OCI-LY1 (cell line): ENCODE measurements around the gene LNP1.

Experiments
- H2AFZ ChIP-seq: fragments of 200-600 bp; sonication (generic), shearing (Covaris generic); 2 replicates; pipeline ENCODE4 v1.6.0; 2014; ENCODE audit warnings: antibody characterized with exemption, mild to moderate bottlenecking, low read length
- H3F3A ChIP-seq: fragments of 200-600 bp; sonication (generic), shearing (Covaris generic); 2 replicates; pipeline ENCODE4 v1.6.0; 2014; ENCODE audit warnings: mild to moderate bottlenecking, antibody characterized with exemption, low read length, moderate library complexity; ENCODE audit not compliant: insufficient read depth
- H3K27ac ChIP-seq: fragments of 200-600 bp; sonication (generic); 2 replicates; pipeline ENCODE4 v1.5.1; 2014; ENCODE audit warnings: low read length, mixed run types, mild to moderate bottlenecking, low read depth; ENCODE audit not compliant: poor library complexity, severe bottlenecking
- H3K27me3 ChIP-seq: fragments of 200-600 bp; sonication (generic); 2 replicates; pipeline ENCODE4 v1.6.0; 2014; ENCODE audit warnings: antibody characterized with exemption, mild to moderate bottlenecking, low read length, moderate library complexity; ENCODE audit not compliant: insufficient read depth
- H3K36me3 ChIP-seq: fragments of 200-600 bp; sonication (generic); 2 replicates; pipeline ENCODE4 v1.6.1; 2014; ENCODE audit warnings: mild to moderate bottlenecking, antibody characterized with exemption, low read length, moderate library complexity, mixed read lengths; ENCODE audit not compliant: insufficient read depth
- H3K4me1 ChIP-seq: fragments of 200-600 bp; sonication (generic); 2 replicates; pipeline ENCODE4 v1.5.1; 2014; ENCODE audit warnings: mild to moderate bottlenecking, low read length, moderate library complexity; ENCODE audit not compliant: insufficient read depth, severe bottlenecking
- H3K4me2 ChIP-seq: fragments of 200-600 bp; sonication (generic), shearing (Covaris generic); 2 replicates; pipeline ENCODE4 v1.6.1; 2014; ENCODE audit warnings: low read length
- H3K4me3 ChIP-seq: fragments of 200-600 bp; sonication (generic); 2 replicates; pipeline ENCODE4 v1.5.1; 2014; ENCODE audit warnings: low read length, low read depth, mild to moderate bottlenecking, mixed read lengths; ENCODE audit not compliant: poor library complexity, severe bottlenecking
- H3K79me2 ChIP-seq: fragments of 200-600 bp; shearing (Covaris generic); 2 replicates; pipeline ENCODE4 v1.6.1; 2016; ENCODE audit warnings: mixed run types, low read length, mixed read lengths; ENCODE audit not compliant: insufficient read depth
- H3K9ac ChIP-seq: fragments of 200-600 bp; sonication (generic), shearing (Covaris generic); 2 replicates; pipeline ENCODE4 v1.6.1; 2014; ENCODE audit warnings: mild to moderate bottlenecking, low read length, mixed read lengths
- H3K9me2 ChIP-seq: fragments of 200-600 bp; sonication (generic), shearing (Covaris generic); 2 replicates; pipeline ENCODE4 v1.6.1; 2014; ENCODE audit warnings: low read depth, mild to moderate bottlenecking, low read length, mixed read lengths
- H3K9me3 ChIP-seq: fragments of 200-600 bp; shearing (Covaris generic); 2 replicates; pipeline ENCODE4 v1.6.1; 2014; ENCODE audit warnings: low read length, mixed read lengths
- H4K20me1 ChIP-seq: fragments of 200-600 bp; sonication (generic), shearing (Covaris generic); 2 replicates; pipeline ENCODE4 v1.6.0; 2016; ENCODE audit warnings: mild to moderate bottlenecking, low read length; ENCODE audit not compliant: insufficient read depth
- EZH2 ChIP-seq: fragments of 200-600 bp; sonication (generic), shearing (Covaris generic); IDR thresholded peaks from 2 replicates; pipeline ENCODE4 v1.8.0; 2017; ENCODE audit warnings: borderline replicate concordance, mixed run types, mild to moderate bottlenecking, antibody characterized with exemption, low read length, moderate library complexity, mixed read lengths
- TF ChIP-seq, protein P1 (sequence below): fragments of 200-600 bp; sonication (generic), shearing (Covaris generic); IDR thresholded peaks from 2 replicates; pipeline ENCODE4 v1.5.1; 2017; ENCODE audit warnings: mild to moderate bottlenecking, antibody characterized with exemption, low read length, moderate library complexity, mixed read lengths

LNP1 gene

GRCh38 chr3:100419406-100419805 is 18.1 kb downstream of the LNP1 start:
- Histone ChIP-seq H3K9ac (no peak overlapping the region), H2AFZ (no peak overlapping the region), H3K4me1 (no peaks in the 10 kb centered on the region), H3K79me2 (no peaks in the 10 kb centered on the region), H3K9me3 (no peaks in the 10 kb centered on the region), H3K4me3 (no peak overlapping the region), H3K27ac (no peak overlapping the region), H3K9me2 (no peaks in the 10 kb centered on the region), H3K36me3 (no peaks in the 10 kb centered on the region), H4K20me1 (no peaks in the 10 kb centered on the region), H3F3A (no peaks in the 10 kb centered on the region), H3K27me3 (no peaks in the 10 kb centered on the region), H3K4me2 (no peak overlapping the region)
- TF ChIP-seq, protein P1, sequence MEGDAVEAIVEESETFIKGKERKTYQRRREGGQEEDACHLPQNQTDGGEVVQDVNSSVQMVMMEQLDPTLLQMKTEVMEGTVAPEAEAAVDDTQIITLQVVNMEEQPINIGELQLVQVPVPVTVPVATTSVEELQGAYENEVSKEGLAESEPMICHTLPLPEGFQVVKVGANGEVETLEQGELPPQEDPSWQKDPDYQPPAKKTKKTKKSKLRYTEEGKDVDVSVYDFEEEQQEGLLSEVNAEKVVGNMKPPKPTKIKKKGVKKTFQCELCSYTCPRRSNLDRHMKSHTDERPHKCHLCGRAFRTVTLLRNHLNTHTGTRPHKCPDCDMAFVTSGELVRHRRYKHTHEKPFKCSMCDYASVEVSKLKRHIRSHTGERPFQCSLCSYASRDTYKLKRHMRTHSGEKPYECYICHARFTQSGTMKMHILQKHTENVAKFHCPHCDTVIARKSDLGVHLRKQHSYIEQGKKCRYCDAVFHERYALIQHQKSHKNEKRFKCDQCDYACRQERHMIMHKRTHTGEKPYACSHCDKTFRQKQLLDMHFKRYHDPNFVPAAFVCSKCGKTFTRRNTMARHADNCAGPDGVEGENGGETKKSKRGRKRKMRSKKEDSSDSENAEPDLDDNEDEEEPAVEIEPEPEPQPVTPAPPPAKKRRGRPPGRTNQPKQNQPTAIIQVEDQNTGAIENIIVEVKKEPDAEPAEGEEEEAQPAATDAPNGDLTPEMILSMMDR, result no peak
- no peak for TF ChIP-seq EZH2

DNA sequence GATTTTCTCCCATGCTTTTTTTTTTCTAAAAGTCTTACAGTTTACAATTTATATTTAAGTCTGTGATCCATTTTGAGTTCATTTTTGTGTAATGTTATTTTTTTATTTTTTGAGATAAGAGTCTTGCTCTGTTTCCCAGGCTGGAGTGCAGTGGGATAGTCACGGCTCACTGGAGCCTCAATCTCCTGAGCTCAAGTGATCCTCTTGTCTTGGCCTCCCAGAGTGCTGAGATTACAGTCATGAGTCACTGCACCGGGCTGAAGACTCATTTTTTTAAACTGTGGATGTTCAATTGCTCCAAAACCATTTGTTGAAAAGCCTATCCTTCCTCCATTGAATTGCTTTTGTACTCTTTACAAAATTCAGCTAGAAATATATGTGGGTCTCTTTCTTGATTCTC is 19.5 kb downstream of the LNP1 start:
- Histone ChIP-seq H3K4me3 (no peak overlapping the region), H3K27ac (no peak overlapping the region), H3K4me1 (no peaks in the 10 kb centered on the region), H3F3A (no peaks in the 10 kb centered on the region), H3K36me3 (no peaks in the 10 kb centered on the region), H2AFZ (no peak overlapping the region), H3K9me2 (no peaks in the 10 kb centered on the region), H3K27me3 (no peaks in the 10 kb centered on the region), H3K9ac (no peak overlapping the region), H3K4me2 (no peak overlapping the region), H4K20me1 (no peaks in the 10 kb centered on the region), H3K9me3 (no peaks in the 10 kb centered on the region), H3K79me2 (no peaks in the 10 kb centered on the region)
- no peak for TF ChIP-seq EZH2
- TF ChIP-seq, protein P1, result no peak

DNA sequence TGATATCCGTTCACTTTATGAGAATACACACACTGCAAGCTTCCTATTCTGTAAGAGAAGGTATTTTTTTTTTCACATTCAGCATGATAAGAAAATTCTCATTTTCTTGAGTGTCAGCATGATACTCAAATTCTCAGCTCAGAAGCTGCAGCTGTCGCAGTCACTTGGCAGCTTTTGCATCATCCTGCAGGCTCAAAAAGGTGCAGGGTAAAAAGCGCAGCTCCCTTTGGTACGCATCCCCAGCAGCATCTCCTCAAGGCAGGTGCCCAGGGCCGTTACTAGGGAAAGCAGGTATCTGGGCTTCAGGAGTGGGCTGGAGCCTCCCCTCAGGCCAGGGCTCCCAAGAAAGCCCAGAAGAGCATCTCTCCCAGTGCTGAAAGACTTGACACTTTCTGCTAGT is 22.3 kb downstream of the LNP1 start:
- H3K9me3 ChIP-seq, result no peaks in the 10 kb centered on the region
- H3K27me3 ChIP-seq, result no peaks in the 10 kb centered on the region
- no peaks in the 10 kb centered on the region for H4K20me1 ChIP-seq
- no peaks in the 10 kb centered on the region for H3K9me2 ChIP-seq
- no peak overlapping the region for H3K27ac ChIP-seq
- no peak overlapping the region for H3K9ac ChIP-seq
- H3K4me2 ChIP-seq, result no peak overlapping the region
- TF ChIP-seq EZH2, result no peak
- TF ChIP-seq, protein P1, result no peak
- H2AFZ ChIP-seq, result no peak overlapping the region
- no peaks in the 10 kb centered on the region for H3F3A ChIP-seq
- no peaks in the 10 kb centered on the region for H3K79me2 ChIP-seq
- H3K4me3 ChIP-seq, result no peak overlapping the region
- H3K36me3 ChIP-seq, result no peaks in the 10 kb centered on the region
- H3K4me1 ChIP-seq, result no peaks in the 10 kb centered on the region
